ENCODE results near the gene RABL2A. TPM values are rescaled to one million over a fixed set of nuclear protein-coding genes. Genes with fewer than 3 reads are reported as not detected.
"Not testable (repeated sequence)": the region's sequence is repeated elsewhere in the genome, so short reads cannot be mapped to it uniquely, and the experiment has no call there.

RABL2A gene
- total RNA-seq, 3 donors from 2014 or later (not counting 1 experiment from before 2014, with no cell fraction given): 16.7 to 23.5 (median 22.5) TPM

- intact Hi-C loops (cut with micrococcal nuclease): no loop called here
- H3K36me3 Mint-ChIP-seq: no peaks in the 10 kb centered on the region
- 96% methylated on average over 6 of the region's 8 CpGs for WGBS (ENCODE audit: insufficient coverage)
Measured at GRCh38 chr2:113685471-113685870, 58.4 kb downstream of the RABL2A start.

GRCh38 chr2:113686537-113686936 lies 59.5 kb downstream of the RABL2A start:
- no peak for ATAC-seq
- H3K4me3 Mint-ChIP-seq: no peak overlapping the region
- H3K9me3 Mint-ChIP-seq: no peaks in the 10 kb centered on the region
- Histone ChIP-seq H3K4me3 (ENCODE audit: low read length) (no peak overlapping the region), H3K4me1 (ENCODE audit: control insufficient read depth, insufficient read depth, low read length) (no peaks in the 10 kb centered on the region), H3K27ac (ENCODE audit: low read length) (no peak overlapping the region), H3K9me3 (ENCODE audit: control insufficient read depth, insufficient read depth, low read length) (no peaks in the 10 kb centered on the region), H3K36me3 (ENCODE audit: control insufficient read depth, insufficient read depth, low read length) (no peaks in the 10 kb centered on the region), H3K27me3 (ENCODE audit: control insufficient read depth, insufficient read depth, low read length) (no peaks in the 10 kb centered on the region)
- no peaks in the 10 kb centered on the region for H3K4me1 Mint-ChIP-seq
- no CpG with 5 or more reads among the region's 2 CpGs for WGBS (ENCODE audit: insufficient coverage)
- no peak overlapping the region for H3K27ac Mint-ChIP-seq
- H3K27me3 Mint-ChIP-seq (ENCODE audit: low read depth in 2 of 2): peaks cover 0 to 4% of the 10 kb centered on the region in 2 donors
- no peaks in the 10 kb centered on the region for H3K36me3 Mint-ChIP-seq
- DNase-seq: no peak
- TF ChIP-seq CTCF (IDR thresholded peaks at IDR 0.05): no peak
- intact Hi-C loops (cut with micrococcal nuclease): no loop called here

More at GRCh38 chr2:113685471-113685870, 58.4 kb downstream of the RABL2A start:
- H3K4me3 ChIP-seq (ENCODE audit: low read length): no peak overlapping the region
- ATAC-seq (no peak), DNase-seq (no peak)
- peaks cover 0 to 4% of the 10 kb centered on the region in 2 donors for H3K27me3 Mint-ChIP-seq (ENCODE audit: low read depth in 2 of 2)
- H3K36me3 ChIP-seq (ENCODE audit: control insufficient read depth, insufficient read depth, low read length): no peaks in the 10 kb centered on the region
- H3K27ac ChIP-seq (ENCODE audit: low read length): no peak overlapping the region
- H3K27me3 ChIP-seq (ENCODE audit: control insufficient read depth, insufficient read depth, low read length): no peaks in the 10 kb centered on the region
- no peaks in the 10 kb centered on the region for H3K4me1 Mint-ChIP-seq
- H3K27ac Mint-ChIP-seq: no peak overlapping the region
- H3K4me3 Mint-ChIP-seq: no peak overlapping the region
- no peaks in the 10 kb centered on the region for H3K9me3 ChIP-seq (ENCODE audit: control insufficient read depth, insufficient read depth, low read length)
- TF ChIP-seq CTCF (IDR thresholded peaks at IDR 0.05): no peak
- H3K9me3 Mint-ChIP-seq: no peaks in the 10 kb centered on the region
- H3K4me1 ChIP-seq (ENCODE audit: control insufficient read depth, insufficient read depth, low read length): no peaks in the 10 kb centered on the region

- H3K27me3 Mint-ChIP-seq (ENCODE audit: low read depth in 2 of 2): not testable (repeated sequence)
- peaks cover 21 to 22% of the 10 kb centered on the region in 2 donors for H3K4me1 Mint-ChIP-seq
Measured at GRCh38 chr2:113690871-113691270, 63.8 kb downstream of the RABL2A start.

More at GRCh38 chr2:113690871-113691270, 63.8 kb downstream of the RABL2A start:
- ATAC-seq; H3K36me3 Mint-ChIP-seq; H3K4me3 ChIP-seq (ENCODE audit: low read length); DNase-seq; H3K4me3 Mint-ChIP-seq; H3K36me3 ChIP-seq (ENCODE audit: control insufficient read depth, insufficient read depth, low read length); intact Hi-C loops (cut with micrococcal nuclease); H3K27ac ChIP-seq (ENCODE audit: low read length); H3K27ac Mint-ChIP-seq; H3K9me3 Mint-ChIP-seq; H3K27me3 ChIP-seq (ENCODE audit: control insufficient read depth, insufficient read depth, low read length); H3K9me3 ChIP-seq (ENCODE audit: control insufficient read depth, insufficient read depth, low read length): not testable (repeated sequence)
- WGBS (ENCODE audit: insufficient coverage): 25% methylated on average over 1 of the region's 3 CpGs
- peaks cover 17% of the 10 kb centered on the region for H3K4me1 ChIP-seq (ENCODE audit: control insufficient read depth, insufficient read depth, low read length)

Other genes with a start within 250 kb of the RABL2A start
- gene ZNG1B, start 189.6 kb upstream of the RABL2A start, total RNA-seq: 10 to 100 TPM; 19.1 to 26.7 (median 19.3) TPM
- gene FOXD4L1, start 128.6 kb upstream of the RABL2A start, total RNA-seq: not detected
- gene SLC35F5, start 129.4 kb downstream of the RABL2A start, total RNA-seq: 10 to 100 TPM; 42.0 to 48.9 (median 42.3) TPM